HEK293 (cell line): ENCODE measurements around the gene ZFP3.
"Not testable (repeated sequence)": the region's sequence is repeated elsewhere in the genome, so short reads cannot be mapped to it uniquely, and the experiment has no call there.

Source experiments
- CTCF ChIP-seq: fragments of 450-650 bp; formaldehyde crosslinking; IDR thresholded peaks from 2 replicates; pipeline ENCODE4 v1.5.1; 2016; ENCODE audit warnings: missing biosample characterization, missing genetic modification characterization
- EGR2 ChIP-seq: fragments of 450-650 bp; formaldehyde crosslinking; IDR thresholded peaks from 2 replicates; pipeline ENCODE4 v1.5.1; 2016; ENCODE audit warnings: low read depth, missing biosample characterization, missing genetic modification characterization
- HOXA7 ChIP-seq: sonication (generic); formaldehyde crosslinking; IDR thresholded peaks from 2 replicates; pipeline ENCODE4 v1.8.1; 2022; ENCODE audit warnings: missing genetic modification reagents, borderline replicate concordance
- REST ChIP-seq: fragments of 450-650 bp; formaldehyde crosslinking; IDR thresholded peaks from 2 replicates; pipeline ENCODE4 v1.5.1; 2016; ENCODE audit warnings: missing biosample characterization, missing genetic modification characterization
- ZBTB1 ChIP-seq: fragments of 450-650 bp; formaldehyde crosslinking; IDR thresholded peaks from 2 replicates; pipeline ENCODE4 v1.5.1; 2016; ENCODE audit warnings: missing biosample characterization, missing genetic modification characterization
- ZBTB17 ChIP-seq: fragments of 450-650 bp; formaldehyde crosslinking; IDR thresholded peaks from 2 replicates; pipeline ENCODE4 v1.5.1; 2016; ENCODE audit warnings: missing biosample characterization, missing genetic modification characterization
- ZNF423 ChIP-seq: fragments of 450-650 bp; formaldehyde crosslinking; IDR thresholded peaks from 2 replicates; pipeline ENCODE4 v1.5.1; 2016; ENCODE audit warnings: missing biosample characterization, missing genetic modification characterization
- ZNF501 ChIP-seq: fragments of 450-650 bp; formaldehyde crosslinking; IDR thresholded peaks from 2 replicates; pipeline ENCODE4 v1.5.1; 2016; ENCODE audit warnings: missing biosample characterization, missing genetic modification characterization
- ZNF514 ChIP-seq: fragments of 450-650 bp; formaldehyde crosslinking; IDR thresholded peaks from 2 replicates; pipeline ENCODE4 v1.5.1; 2016; ENCODE audit warnings: missing biosample characterization, missing genetic modification characterization
- ZNF629 ChIP-seq: fragments of 450-650 bp; formaldehyde crosslinking; IDR thresholded peaks from 2 replicates; pipeline ENCODE4 v1.5.1; 2017; ENCODE audit warnings: missing biosample characterization, missing genetic modification characterization
- ZNF654 ChIP-seq: fragments of 450-650 bp; formaldehyde crosslinking; IDR thresholded peaks from 2 replicates; pipeline ENCODE4 v1.5.1; 2016; ENCODE audit warnings: low read depth, missing biosample characterization, missing genetic modification characterization
- ZSCAN23 ChIP-seq: fragments of 450-650 bp; formaldehyde crosslinking; IDR thresholded peaks from 2 replicates; pipeline ENCODE4 v1.5.1; 2016; ENCODE audit warnings: missing biosample characterization, missing genetic modification characterization
- ZSCAN4 ChIP-seq: fragments of 450-650 bp; formaldehyde crosslinking; IDR thresholded peaks from 2 replicates; pipeline ENCODE4 v1.5.1; 2017; ENCODE audit warnings: missing biosample characterization, missing genetic modification characterization

- not testable (repeated sequence) for TF ChIP-seq CTCF (tag by site-specific recombination); ZNF514 (tag by site-specific recombination); ZBTB17; ZNF423 (tag by site-specific recombination); ZNF501; EGR2 (tag by site-specific recombination); ZSCAN4 (tag by site-specific recombination); REST (tag by site-specific recombination); HOXA7 (CRISPR knock-in tag); ZNF629 (tag by site-specific recombination); ZNF654 (tag by site-specific recombination); ZBTB1 (tag by site-specific recombination); ZSCAN23 (tag by site-specific recombination)
These were observed 46.6 kb downstream of the ZFP3 start for GRCh38 chr17:5124896-5125295.
